Panc1 (cell line): ENCODE results near the gene USP43. TPM values are rescaled to one million over a fixed set of nuclear protein-coding genes. Genes with fewer than 3 reads are reported as not detected.

Experiments used
- ATAC-seq: fragments of 200-7000 bp; cut with Tn5 transposase; 2 replicates; pipeline ENCODE4 v1.9.1; 2020; ENCODE audit warnings: mild to moderate bottlenecking, moderate library complexity
- BruUV-seq: library from RNA; stranded (reverse); fragments of 400-500 nt; replicated peaks from 2 replicates; lab custom pipeline; 2021; lab: Mats Ljungman, UMichigan
- CTCF ChIA-PET: fragments of 300-600 bp; sonication (Branson Sonifier 250); formaldehyde crosslinking; loops from one replicate; lab custom pipeline; 2022; ENCODE audit warnings: antibody characterized with exemption; lab: Charles Lee
- POLR2A ChIA-PET: fragments of 300-600 bp; sonication (Branson Sonifier 250); formaldehyde crosslinking; loops from one replicate; lab custom pipeline; 2022; ENCODE audit warnings: antibody characterized with exemption; lab: Charles Lee
- DNase-seq: peaks from one replicate; pipeline ENCODE4 v3.0.0-alpha.2; 2010; ENCODE audit warnings: low read depth, low spot score
- H3K27ac ChIP-seq: 2 replicates; pipeline ENCODE4 v1.5.1; 2011; ENCODE audit warnings: mild to moderate bottlenecking, low read length, inconsistent platforms
- H3K27me3 ChIP-seq: fragments of 200-500 bp; sonication (Bioruptor generic); 2 replicates; pipeline ENCODE4 v1.6.0; 2014; ENCODE audit warnings: low read length, inconsistent platforms; ENCODE audit not compliant: control insufficient read depth, insufficient read depth
- H3K36me3 ChIP-seq: fragments of 200-500 bp; sonication (Bioruptor generic); 2 replicates; pipeline ENCODE4 v1.5.1; 2014; ENCODE audit warnings: inconsistent platforms, mild to moderate bottlenecking, low read length, moderate library complexity; ENCODE audit not compliant: control insufficient read depth, insufficient read depth
- H3K4me1 ChIP-seq: 2 replicates; pipeline ENCODE4 v1.5.1; 2011; ENCODE audit warnings: inconsistent platforms, mild to moderate bottlenecking, low read length, moderate library complexity; ENCODE audit not compliant: control insufficient read depth, insufficient read depth
- H3K4me3 ChIP-seq, 2 experiments: 2 replicates each; pipeline ENCODE4 v1.5.1; 2011 to 2012; ENCODE audit warnings: low read depth in 2 of 2, low read length in 2 of 2, mild to moderate bottlenecking in 2 of 2, inconsistent platforms in 1 of 2, moderate library complexity in 1 of 2
- H3K9me3 ChIP-seq: fragments of 200-500 bp; sonication (Bioruptor generic); 2 replicates; pipeline ENCODE4 v1.5.1; 2014; ENCODE audit warnings: low read depth, mild to moderate bottlenecking, inconsistent platforms, low read length, moderate library complexity; ENCODE audit not compliant: control insufficient read depth, insufficient read depth
- POLR2AphosphoS5 ChIP-seq: IDR thresholded peaks from 2 replicates; pipeline ENCODE4 v1.6.1; 2012; ENCODE audit warnings: mild to moderate bottlenecking, low read depth, low read length, moderate library complexity
- REST ChIP-seq, 2 experiments: IDR thresholded peaks; 2 replicates each; pipeline ENCODE4 v1.6.1; 2011 to 2012; ENCODE audit warnings: low read depth in 2 of 2, control low read depth in 1 of 2, low read length in 1 of 2, mild to moderate bottlenecking in 1 of 2, moderate library complexity in 1 of 2; ENCODE audit not compliant: insufficient read depth in 1 of 2
- SIN3A ChIP-seq: IDR thresholded peaks from 2 replicates; pipeline ENCODE4 v1.6.1; 2012; ENCODE audit warnings: low read depth, mild to moderate bottlenecking, low read length, moderate library complexity, borderline replicate concordance; ENCODE audit not compliant: insufficient read depth
- TCF7L2 ChIP-seq: IDR thresholded peaks from 2 replicates; pipeline ENCODE4 v1.6.1; 2011; ENCODE audit warnings: mild to moderate bottlenecking, low read depth, low read length, inconsistent platforms
- in situ Hi-C: cut with HindIII; loops from 2 replicates; pipeline ENCODE4 v1.10.0; 2016; ENCODE audit warnings: low sequenced_read_pairs, low pct_unique_long_range_greater_than_20kb
- intact Hi-C: fragments of 100-400 bp; cut with micrococcal nuclease; formaldehyde crosslinking; loops from one replicate; pipeline ENCODE4 v1.10.0; 2022; ENCODE audit not compliant: unreplicated experiment
- total RNA-seq: library from RNA; stranded (reverse); gene quantifications from one replicate; pipeline ENCODE4 v1.2.1, GENCODE V29; 2021; ENCODE audit not compliant: unreplicated experiment
- TF ChIP-seq, protein P1 (sequence below): fragments of 450-650 bp; IDR thresholded peaks from 2 replicates; pipeline ENCODE4 v1.5.1; 2017; ENCODE audit warnings: mild to moderate bottlenecking

The USP43 gene
- total RNA-seq, 1 experiment from 2014 or later, result 7.3 TPM

GRCh38 chr17:9666461-9667050 lies 21.2 kb downstream of the USP43 start:
- intact Hi-C loops (no loop called here), in situ Hi-C loops (no loop called here)
- BruUV-seq, result no TSS peak
- H3K27me3 ChIP-seq, result no peaks in the 10 kb centered on the region
- no peak for DNase-seq
- ChIA-PET CTCF (no interaction called here), POLR2A (interaction anchor here (0.5 kb wide), 1 partner anchor 39 kb away, joined by 3 read pairs; no protein-coding TSS in a partner anchor)
- no peak overlapping the region for H3K4me3 ChIP-seq
- ATAC-seq, result no peak
- H3K36me3 ChIP-seq, result no peaks in the 10 kb centered on the region
- no peaks in the 10 kb centered on the region for H3K4me1 ChIP-seq
- TF ChIP-seq TCF7L2 (no peak), SIN3A (no peak), POLR2AphosphoS5 (no peak)
- TF ChIP-seq, protein P1, sequence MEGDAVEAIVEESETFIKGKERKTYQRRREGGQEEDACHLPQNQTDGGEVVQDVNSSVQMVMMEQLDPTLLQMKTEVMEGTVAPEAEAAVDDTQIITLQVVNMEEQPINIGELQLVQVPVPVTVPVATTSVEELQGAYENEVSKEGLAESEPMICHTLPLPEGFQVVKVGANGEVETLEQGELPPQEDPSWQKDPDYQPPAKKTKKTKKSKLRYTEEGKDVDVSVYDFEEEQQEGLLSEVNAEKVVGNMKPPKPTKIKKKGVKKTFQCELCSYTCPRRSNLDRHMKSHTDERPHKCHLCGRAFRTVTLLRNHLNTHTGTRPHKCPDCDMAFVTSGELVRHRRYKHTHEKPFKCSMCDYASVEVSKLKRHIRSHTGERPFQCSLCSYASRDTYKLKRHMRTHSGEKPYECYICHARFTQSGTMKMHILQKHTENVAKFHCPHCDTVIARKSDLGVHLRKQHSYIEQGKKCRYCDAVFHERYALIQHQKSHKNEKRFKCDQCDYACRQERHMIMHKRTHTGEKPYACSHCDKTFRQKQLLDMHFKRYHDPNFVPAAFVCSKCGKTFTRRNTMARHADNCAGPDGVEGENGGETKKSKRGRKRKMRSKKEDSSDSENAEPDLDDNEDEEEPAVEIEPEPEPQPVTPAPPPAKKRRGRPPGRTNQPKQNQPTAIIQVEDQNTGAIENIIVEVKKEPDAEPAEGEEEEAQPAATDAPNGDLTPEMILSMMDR, result no peak
- no peak overlapping the region for H3K27ac ChIP-seq
- H3K9me3 ChIP-seq, result no peaks in the 10 kb centered on the region

GRCh38 chr17:9668517-9668916 lies 23.2 kb downstream of the USP43 start:
- H3K36me3 ChIP-seq, result no peaks in the 10 kb centered on the region
- CTCF ChIA-PET, result no interaction called here
- no peaks in the 10 kb centered on the region for H3K27me3 ChIP-seq
- POLR2A ChIA-PET, result no interaction called here
- no peaks in the 10 kb centered on the region for H3K9me3 ChIP-seq
- ATAC-seq (no peak), DNase-seq (no peak)
- TF ChIP-seq TCF7L2 (no peak), POLR2AphosphoS5 (no peak), REST (IDR thresholded peaks at IDR 0.05; ENCODE audit: insufficient read depth in 1 of 2, low read depth in 2 of 2, low read length in 1 of 2) (no peak), SIN3A (no peak)
- TF ChIP-seq, protein P1, result no peak
- intact Hi-C loops, result no loop called here
- H3K27ac ChIP-seq, result no peak overlapping the region
- no TSS peak for BruUV-seq
- in situ Hi-C loops, result no loop called here
- no peaks in the 10 kb centered on the region for H3K4me1 ChIP-seq
- no peak overlapping the region for H3K4me3 ChIP-seq
